HG02623 (cell line): ENCODE measurements around the gene RPA4.
A peak's percentile ranks its signal among the peaks of the same experiment; 100 is the strongest.
"Not testable (repeated sequence)": the region's sequence is repeated elsewhere in the genome, so short reads cannot be mapped to it uniquely, and the experiment has no call there.

ENCODE experiments used
- ATAC-seq: cut with Tn5 transposase; IDR thresholded peaks from one replicate; pipeline ENCODE4 v1.9.1; 2021; ENCODE audit warnings: moderate library complexity; ENCODE audit not compliant: unreplicated experiment

Gene RPA4

GRCh38 chrX:96883608-96884007, at the start of gene RPA4:
TSS of gene RPA4 (plus strand) at chrX:96883908. CDS start at chrX:96884311, 403 bp downstream.
- no peak for ATAC-seq

GRCh38 chrX:96834137-96834536, 49.6 kb upstream of the RPA4 start:
- no peak for ATAC-seq

DNA sequence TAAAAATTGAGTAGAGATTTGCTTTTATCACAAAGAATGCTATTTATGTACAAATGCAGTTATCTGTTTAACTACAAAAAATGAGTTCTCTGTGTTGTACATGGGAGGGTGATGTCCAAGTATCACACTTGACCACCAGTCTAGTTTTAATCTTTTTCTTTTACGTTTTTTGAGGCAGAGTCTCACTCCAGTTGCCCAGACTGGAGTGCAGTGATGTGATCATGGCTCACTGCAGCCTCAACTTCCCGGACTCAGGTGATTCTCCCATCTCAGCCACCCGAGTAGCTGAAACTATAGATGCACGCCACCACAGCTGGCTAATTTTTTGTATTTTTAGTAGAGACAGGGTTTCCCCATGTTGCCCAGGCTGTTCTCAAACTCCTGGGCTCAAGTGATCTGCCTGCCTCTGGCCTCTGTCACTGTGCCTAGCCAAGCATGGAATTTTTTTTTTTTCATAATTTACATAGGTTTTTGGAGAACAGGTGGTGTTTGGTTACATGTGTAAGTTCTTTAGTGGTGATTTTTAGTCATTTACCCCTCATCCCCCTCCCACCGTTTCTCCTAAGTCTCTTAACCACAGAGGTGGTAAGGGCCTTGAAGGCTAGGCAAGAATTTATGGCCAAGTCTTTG, 47.9 kb upstream of the RPA4 start:
- peak; percentile 80 for ATAC-seq

DNA sequence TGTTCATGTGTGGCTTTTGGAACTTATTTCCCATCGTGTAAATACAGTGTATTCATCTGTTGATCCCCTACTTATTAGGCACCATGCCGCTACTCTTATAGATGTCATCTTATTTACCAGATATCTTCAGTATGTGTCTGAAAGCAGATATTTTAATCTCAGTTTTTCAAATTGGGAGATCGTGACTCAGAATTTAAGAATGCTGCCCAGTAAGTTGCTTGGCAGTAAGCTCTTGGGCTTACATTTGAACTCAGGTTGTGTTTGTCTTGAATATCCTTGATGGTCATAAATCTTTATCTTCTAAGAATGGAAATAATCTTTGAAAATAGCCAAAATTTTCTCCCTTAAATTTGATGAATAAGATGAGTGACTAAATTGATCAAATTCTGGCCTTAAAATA, 45.9 kb upstream of the RPA4 start:
- ATAC-seq = no peak

- no peak for ATAC-seq
Observed at GRCh38 chrX:96838537-96838936, 45.2 kb upstream of the RPA4 start.

- no peak for ATAC-seq
Observed at GRCh38 chrX:96841325-96841724, 42.4 kb upstream of the RPA4 start.

- ATAC-seq = not testable (repeated sequence)
Observed at GRCh38 chrX:96841866-96842265, 41.8 kb upstream of the RPA4 start.

DNA sequence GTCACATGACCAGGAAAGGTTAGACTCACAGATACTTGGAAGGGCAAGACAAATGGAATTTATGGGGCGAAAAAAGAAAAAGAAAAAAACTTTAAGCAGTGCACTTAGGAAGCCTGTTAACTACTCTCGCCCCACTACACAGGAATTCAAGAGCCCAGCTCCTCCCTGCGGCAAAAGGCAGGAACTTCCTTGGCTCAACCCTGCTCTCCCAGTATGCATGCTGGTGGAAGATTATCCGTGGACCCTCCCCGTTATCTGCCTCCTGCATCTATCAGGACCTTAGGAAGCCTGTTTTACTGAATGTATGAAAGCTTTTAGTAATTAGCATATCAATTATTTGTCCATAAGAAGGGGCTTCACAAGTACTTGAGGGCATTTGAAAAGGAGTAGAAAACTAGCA, 40.1 kb upstream of the RPA4 start:
- ATAC-seq = no peak

GRCh38 chrX:96846841-96847240, 36.9 kb upstream of the RPA4 start:
- no peak for ATAC-seq

DNA sequence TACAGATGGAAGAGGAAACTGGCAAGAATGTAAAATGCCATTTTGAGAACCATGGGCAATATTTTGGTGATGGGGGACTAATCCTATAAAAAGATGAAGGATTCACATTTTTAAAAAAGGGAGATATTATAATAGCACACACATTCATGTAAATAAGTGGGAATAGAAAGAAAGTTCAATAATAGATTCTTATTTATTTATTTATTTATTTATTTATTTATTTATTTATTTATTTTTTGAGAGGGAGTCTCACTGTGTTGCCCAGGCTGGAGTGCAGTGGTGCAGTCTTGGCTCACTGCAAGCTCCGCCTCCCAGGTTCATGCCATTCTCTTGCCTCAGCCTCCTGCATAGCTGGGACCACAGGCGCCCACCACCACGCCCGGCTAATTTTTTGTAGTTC, 24.3 kb upstream of the RPA4 start:
- ATAC-seq = not testable (repeated sequence)

DNA sequence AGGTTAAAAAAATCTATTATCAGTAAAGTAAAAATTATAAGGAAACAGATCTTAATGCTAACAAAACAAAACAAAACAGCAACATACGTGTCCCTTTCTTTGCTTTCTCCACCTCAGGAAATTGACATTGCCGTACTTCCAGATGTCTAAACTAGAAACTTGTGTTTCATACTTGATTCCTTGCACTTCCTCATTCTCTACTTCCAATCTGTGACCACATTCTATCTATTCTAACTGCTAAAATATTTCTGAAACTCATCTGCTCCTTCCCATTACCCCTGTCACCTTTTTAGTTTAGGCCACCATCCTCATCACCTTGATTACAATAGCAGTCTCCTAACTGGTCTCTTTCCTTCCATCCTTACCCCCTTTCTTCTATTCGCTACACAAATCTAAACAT, 22.5 kb upstream of the RPA4 start:
- peak; percentile 70 for ATAC-seq

DNA sequence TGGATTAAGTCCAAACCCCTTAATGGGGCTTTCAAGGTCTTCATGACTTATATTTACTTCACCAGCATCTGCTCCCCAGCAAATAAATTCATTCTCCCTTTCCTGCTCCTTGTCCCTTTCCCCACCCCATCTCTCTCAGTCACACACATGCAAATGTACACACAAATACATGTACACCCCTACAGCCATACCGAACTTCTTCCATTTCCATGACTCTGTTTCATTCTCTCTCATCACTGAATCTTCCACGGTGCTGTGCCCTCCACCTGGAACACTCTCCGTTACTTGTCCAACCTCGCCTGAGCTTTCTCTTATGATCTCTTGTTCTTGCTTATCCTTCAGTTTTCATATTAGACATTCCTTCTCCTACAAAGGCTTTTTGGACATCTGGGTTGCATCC, 22.0 kb upstream of the RPA4 start:
- ATAC-seq = no peak

DNA sequence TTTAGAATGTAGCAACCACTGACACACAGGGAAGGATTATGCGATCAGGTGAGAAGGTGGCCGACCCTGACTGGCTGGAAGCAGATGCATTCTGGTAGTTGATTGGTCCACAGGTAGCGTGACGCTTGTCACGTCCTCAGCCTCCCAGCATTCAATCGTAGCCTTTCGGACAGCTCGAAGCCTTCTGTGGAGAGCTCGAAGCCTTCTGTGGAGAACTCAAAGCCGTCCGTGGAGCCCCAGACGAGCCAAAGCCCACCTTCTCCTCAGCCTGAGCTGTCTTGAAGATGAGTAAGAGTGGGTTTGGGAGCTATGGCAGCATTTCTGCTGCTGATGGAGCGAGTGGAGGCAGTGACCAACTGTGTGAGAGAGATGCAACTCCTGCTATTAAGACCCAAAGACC, 319 bp downstream of the RPA4 start:
- ATAC-seq = no peak

GRCh38 chrX:96889726-96890125, 6.0 kb downstream of the RPA4 start:
- ATAC-seq = no peak

GRCh38 chrX:96906741-96907140, 23.0 kb downstream of the RPA4 start:
- ATAC-seq = no peak

GRCh38 chrX:96907516-96908272, 24.0 kb downstream of the RPA4 start:
- ATAC-seq = no peak

DNA sequence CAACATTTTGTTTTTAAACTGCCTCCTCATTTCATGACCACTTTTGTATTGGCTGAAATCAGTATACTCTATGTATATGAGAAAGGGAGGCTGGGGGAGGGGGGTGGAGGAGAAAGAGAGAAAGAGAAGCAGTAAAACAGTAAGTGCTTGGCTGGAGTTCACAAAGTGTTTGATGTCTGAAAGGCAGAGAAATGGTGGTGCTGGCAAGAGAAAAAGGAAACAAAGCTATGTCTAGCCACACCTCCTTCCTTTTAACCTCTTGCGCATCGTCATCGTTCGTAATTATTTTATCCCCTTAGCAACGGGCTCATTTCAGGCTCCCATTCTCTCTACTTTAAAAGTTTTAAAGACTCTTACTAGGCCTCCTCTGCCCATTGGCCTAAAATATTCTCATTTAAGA, 25.6 kb downstream of the RPA4 start:
- no peak for ATAC-seq

- ATAC-seq = no peak
Observed at GRCh38 chrX:96918864-96919263, 35.2 kb downstream of the RPA4 start.

GRCh38 chrX:96919672-96920071, 36.0 kb downstream of the RPA4 start:
- no peak for ATAC-seq

DNA sequence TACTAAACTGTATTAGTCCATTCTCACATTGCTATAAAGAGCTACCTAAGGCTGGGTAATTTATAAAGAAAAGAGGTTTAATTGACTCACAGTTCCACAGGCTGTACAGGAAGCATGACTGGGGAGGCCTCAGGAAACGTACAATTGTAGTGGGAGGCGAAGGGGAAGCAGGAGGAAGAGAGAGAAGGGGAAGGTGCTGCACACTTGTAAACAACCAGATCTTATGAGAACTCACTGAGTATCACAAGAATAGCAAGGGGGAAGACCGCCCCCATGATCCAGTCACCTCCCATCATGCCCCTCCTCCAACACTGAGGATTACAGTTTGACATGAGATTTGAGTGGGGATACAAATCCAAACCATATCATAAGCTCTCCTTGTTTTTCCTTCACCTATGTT, 40.9 kb downstream of the RPA4 start:
- no peak for ATAC-seq

DNA sequence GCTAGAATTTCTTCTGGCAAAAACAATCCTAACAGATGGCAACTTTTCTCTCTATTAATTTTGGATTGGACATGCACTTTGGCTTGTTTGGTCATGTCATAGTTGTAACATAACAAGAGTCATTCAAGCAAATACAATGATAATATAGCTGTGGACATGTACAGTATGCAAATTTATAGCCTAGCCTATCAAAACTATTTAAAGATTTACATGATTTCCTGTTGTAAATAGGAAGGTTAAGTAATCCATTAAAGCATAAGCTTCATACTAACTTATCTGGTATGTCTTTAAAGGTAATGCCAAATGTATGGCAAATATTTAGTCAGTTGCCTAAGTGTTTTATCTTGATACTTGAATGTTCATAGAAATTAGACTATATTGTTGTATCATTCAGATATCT, 45.3 kb downstream of the RPA4 start:
- ATAC-seq = no peak
